ENCODE results near the gene CCBE1. TPM values are rescaled to one million over a fixed set of nuclear protein-coding genes. Genes with fewer than 3 reads are reported as not detected.

CCBE1 gene
- 13.8 and 21.2 TPM in 2 replicates for total RNA-seq

GRCh38 chr18:59697236-59697932, at the start of gene CCBE1:
Gene CCBE1 (minus strand): TSS chr18:59697423.

Other genes starting within 250 kb of the CCBE1 start
- 67.4 and 71.5 TPM in 2 replicates for gene PMAIP1, start 202.6 kb upstream of the CCBE1 start, total RNA-seq

Data from uterine smooth muscle cell (primary cell).